Left lung (tissue), 14 donors: ENCODE measurements around the gene CLN5. TPM values are rescaled to one million over a fixed set of nuclear protein-coding genes. Genes with fewer than 3 reads are reported as not detected.

ENCODE experiments used
- ATAC-seq: fragments of 200-7000 bp; cut with Tn5 transposase; one replicate; pipeline ENCODE4 v1.9.1; 2020; ENCODE audit warnings: moderate library complexity
- DNase-seq, 4 donors: peaks; one replicate each; pipeline ENCODE4 v3.0.0-alpha.2; 2013 to 2020
- H3K27ac ChIP-seq, 2 donors: fragments of 200-600 bp; sonication (generic) in 1 of 2; one replicate each; pipeline versions ENCODE4 v1.5.0 to v1.8.0; 2020 to 2021
- H3K27me3 ChIP-seq, 2 donors: fragments of 200-600 bp; sonication (generic) in 1 of 2; one replicate each; pipeline versions ENCODE4 v1.5.0 to v1.8.0; 2020 to 2021
- H3K36me3 ChIP-seq, 2 donors: fragments of 200-600 bp; sonication (generic) in 1 of 2; one replicate each; pipeline versions ENCODE4 v1.5.0 to v1.8.0; 2020 to 2021
- H3K4me1 ChIP-seq, 2 donors: fragments of 200-600 bp; one replicate each; pipeline ENCODE4 v1.8.0; 2021
- H3K4me3 ChIP-seq, 2 donors: fragments of 200-600 bp; sonication (generic) in 1 of 2; one replicate each; pipeline versions ENCODE4 v1.5.0 to v1.8.0; 2020 to 2021; ENCODE audit warnings: mild to moderate bottlenecking in 1 of 2
- H3K9me3 ChIP-seq, 2 donors: fragments of 200-600 bp; sonication (generic) in 1 of 2; one replicate each; pipeline versions ENCODE4 v1.5.0 to v1.8.0; 2020 to 2021
- CTCF ChIP-seq, 2 donors: fragments of 200-600 bp; sonication (generic) in 1 of 2; IDR thresholded peaks; one replicate each; pipeline versions ENCODE4 v1.5.0 to v1.8.0; 2021; ENCODE audit warnings: antibody characterized with exemption in 2 of 2
- intact Hi-C, 2 donors: fragments of 100-400 bp; cut with DNase I; formaldehyde crosslinking; loops; one replicate each; pipeline versions ENCODE4 v1.11.2 to v1.14.2; 2022
- long read RNA-seq, 12 donors: library from polyadenylated mRNA in 2 of 12; unstranded in 2 of 12; transcript quantifications; one replicate each; pipeline ENCODE4 v2.0.0 and lab custom pipeline, GENCODE V29; 2019 to 2026
- polyA plus RNA-seq, 6 donors: library from polyadenylated mRNA; unstranded; fragments of 120-200 nt; gene quantifications; one replicate each; pipeline ENCODE4 v1.2.1, GENCODE V29; 2013; ENCODE audit not compliant: insufficient read length in 6 of 6
- total RNA-seq, 2 donors: library from RNA; stranded (reverse); fragmentation: NEBNext Ultra II Directional; extraction: Animal tissue kit (Norgen Biotek cat#: 25700); gene quantifications; one replicate each; pipeline ENCODE4 v1.2.1, GENCODE V29; 2021
- donor health status: DM: no; HTN: yes; CAD: no.
- donor health status: DM: no; HTN: no; CAD: no.

Gene CLN5
- 10 to 100 TPM; 34.7 to 43.4 TPM for total RNA-seq
- 10 to 100 TPM; 34.0 to 43.1 (median 40.4) TPM for polyA plus RNA-seq
- long read RNA-seq, donor 1, full-length matches to known transcripts: 34 of 34 reads
- long read RNA-seq, donor 1, partial matches to known transcripts: 0 of 34 reads
- long read RNA-seq, donor 1, other reads (novel, unspliced or antisense): 0 of 34 reads
- long read RNA-seq, donor 2, full-length matches to known transcripts: 31 of 31 reads
- long read RNA-seq, donor 2, partial matches to known transcripts: 0 of 31 reads
- long read RNA-seq, donor 2, other reads (novel, unspliced or antisense): 0 of 31 reads
- long read RNA-seq, donor 3, full-length matches to known transcripts: 24 of 24 reads
- long read RNA-seq, donor 3, partial matches to known transcripts: 0 of 24 reads
- long read RNA-seq, donor 3, other reads (novel, unspliced or antisense): 0 of 24 reads
- long read RNA-seq, donor 4, full-length matches to known transcripts: 27 of 29 reads
- long read RNA-seq, donor 4, partial matches to known transcripts: 1 of 29 reads
- long read RNA-seq, donor 4, other reads (novel, unspliced or antisense): 1 of 29 reads
- long read RNA-seq, donor 5, full-length matches to known transcripts: 32 of 32 reads
- long read RNA-seq, donor 5, partial matches to known transcripts: 0 of 32 reads
- long read RNA-seq, donor 5, other reads (novel, unspliced or antisense): 0 of 32 reads
- long read RNA-seq, donor 6, full-length matches to known transcripts: 27 of 27 reads
- long read RNA-seq, donor 6, partial matches to known transcripts: 0 of 27 reads
- long read RNA-seq, donor 6, other reads (novel, unspliced or antisense): 0 of 27 reads
- long read RNA-seq, donor 7, full-length matches to known transcripts: 15 of 15 reads
- long read RNA-seq, donor 7, partial matches to known transcripts: 0 of 15 reads
- long read RNA-seq, donor 7, other reads (novel, unspliced or antisense): 0 of 15 reads
- long read RNA-seq, donor 8, full-length matches to known transcripts: 26 of 26 reads
- long read RNA-seq, donor 8, partial matches to known transcripts: 0 of 26 reads
- long read RNA-seq, donor 8, other reads (novel, unspliced or antisense): 0 of 26 reads
- long read RNA-seq, donor 9: 0 reads
- long read RNA-seq, donor 10, full-length matches to known transcripts: 13 of 13 reads
- long read RNA-seq, donor 10, partial matches to known transcripts: 0 of 13 reads
- long read RNA-seq, donor 10, other reads (novel, unspliced or antisense): 0 of 13 reads
- long read RNA-seq, donor 11, full-length matches to known transcripts: 35 of 44 reads
- long read RNA-seq, donor 11, partial matches to known transcripts: 9 of 44 reads
- long read RNA-seq, donor 11, other reads (novel, unspliced or antisense): 0 of 44 reads
- long read RNA-seq, donor 12, full-length matches to known transcripts: 25 of 25 reads
- long read RNA-seq, donor 12, partial matches to known transcripts: 0 of 25 reads
- long read RNA-seq, donor 12, other reads (novel, unspliced or antisense): 0 of 25 reads

- H3K27ac ChIP-seq: peak within 1 kb of the TSS; percentile 86 to 93
- ATAC-seq (peak; percentile 98), DNase-seq (peak; percentile 86 to 99 (median 96))
- peaks cover 0 to 30% of the 10 kb centered on the region in 2 donors for H3K4me1 ChIP-seq
- H3K36me3 ChIP-seq: peaks cover 0 to 12% of the 10 kb centered on the region in 2 donors
- H3K9me3 ChIP-seq: no peaks in the 10 kb centered on the region
- no peaks in the 10 kb centered on the region for H3K27me3 ChIP-seq
- intact Hi-C loops: no loop called here
- peak in 1 of 2 donors; percentile 31 for TF ChIP-seq CTCF (IDR thresholded peaks at IDR 0.05)
- peak within 1 kb of the TSS; percentile 59 to 79 for H3K4me3 ChIP-seq
Observed at GRCh38 chr13:76991796-76992547, at the start of gene CLN5. TSS of gene CLN5 (plus strand) at chr13:76992081. CDS start at chr13:76992099, 18 bp downstream.

DNA sequence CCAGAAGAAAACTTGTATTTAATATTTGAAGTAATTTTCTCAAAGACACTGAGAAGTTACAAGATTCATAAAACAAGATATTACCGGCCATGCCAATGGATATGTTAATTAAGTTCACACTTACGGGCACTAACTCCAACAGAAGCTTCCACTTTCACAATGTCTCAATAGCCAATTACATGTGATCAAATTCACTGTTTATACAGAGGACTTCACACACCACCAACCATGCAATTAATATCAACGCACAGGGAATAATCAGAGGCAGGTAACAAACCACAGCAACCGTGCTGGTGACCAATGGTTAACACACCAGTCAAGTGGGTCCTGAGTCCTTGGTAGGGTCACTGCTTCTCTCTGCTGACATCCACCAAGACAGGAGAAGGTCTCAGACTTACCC is 49.5 kb upstream of the CLN5 start:
- no peaks in the 10 kb centered on the region for H3K36me3 ChIP-seq
- peaks cover 0 to 3% of the 10 kb centered on the region in 2 donors for H3K9me3 ChIP-seq
- H3K4me1 ChIP-seq: peaks cover 0 to 29% of the 10 kb centered on the region in 2 donors
- TF ChIP-seq CTCF (IDR thresholded peaks at IDR 0.05): no peak
- DNase-seq: no peak
- ATAC-seq: no peak
- H3K27me3 ChIP-seq: no peaks in the 10 kb centered on the region
- no peak overlapping the region for H3K4me3 ChIP-seq
- intact Hi-C loops: no loop called here
- no peak overlapping the region for H3K27ac ChIP-seq

DNA sequence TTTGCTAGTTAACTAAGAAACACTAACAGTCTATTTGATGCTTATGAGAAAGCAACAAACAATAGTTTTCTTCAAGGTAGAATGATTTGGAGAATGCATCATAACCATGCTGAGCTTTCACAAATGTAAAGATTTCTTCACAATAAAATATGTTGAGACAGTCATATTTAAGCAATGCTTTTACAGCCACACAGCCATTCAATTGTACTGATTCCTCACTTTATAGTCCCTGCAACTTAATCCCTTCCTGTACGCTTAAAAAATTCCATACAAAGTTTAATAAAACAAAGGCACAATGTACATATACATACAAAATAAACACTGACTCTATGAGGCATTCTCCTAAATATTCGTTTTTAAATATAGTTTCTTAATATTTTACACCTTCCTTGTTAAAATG is 48.2 kb upstream of the CLN5 start:
- Histone ChIP-seq H3K27me3 (no peaks in the 10 kb centered on the region), H3K36me3 (no peaks in the 10 kb centered on the region), H3K27ac (no peak overlapping the region), H3K4me3 (no peak overlapping the region), H3K4me1 (peaks cover 0 to 25% of the 10 kb centered on the region in 2 donors), H3K9me3 (peaks cover 0 to 3% of the 10 kb centered on the region in 2 donors)
- no peak for TF ChIP-seq CTCF (IDR thresholded peaks at IDR 0.05)
- no peak for ATAC-seq
- intact Hi-C loops: no loop called here
- DNase-seq: no peak

DNA sequence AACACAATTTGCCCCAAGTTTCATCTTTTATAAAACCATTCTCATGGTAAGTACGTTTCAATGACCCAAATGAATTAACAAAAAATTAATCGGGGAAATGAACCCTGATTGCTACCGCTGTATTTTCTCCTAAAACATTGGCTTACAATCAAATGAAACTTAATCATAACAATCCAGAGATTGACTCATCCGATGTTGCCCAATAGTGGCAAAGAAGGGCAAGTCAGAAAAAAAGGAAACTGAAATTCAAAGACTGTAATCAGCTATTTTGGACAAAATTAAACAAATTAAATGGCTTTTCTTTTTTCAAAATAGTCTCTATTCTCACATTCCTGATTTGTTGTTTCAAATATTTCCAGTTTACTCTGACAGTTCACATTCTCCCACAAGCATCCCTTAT is 47.4 kb upstream of the CLN5 start:
- Histone ChIP-seq H3K27ac (peak overlapping the region; percentile 20 to 53), H3K4me1 (peaks cover 0 to 19% of the 10 kb centered on the region in 2 donors), H3K4me3 (no peak overlapping the region), H3K36me3 (no peaks in the 10 kb centered on the region), H3K27me3 (no peaks in the 10 kb centered on the region), H3K9me3 (peaks cover 0 to 3% of the 10 kb centered on the region in 2 donors)
- TF ChIP-seq CTCF (IDR thresholded peaks at IDR 0.05): no peak
- intact Hi-C loops: no loop called here
- no peak for DNase-seq
- no peak for ATAC-seq
